ENCODE results near the gene GSG1L.
"Not testable (repeated sequence)": the region's sequence is repeated elsewhere in the genome, so short reads cannot be mapped to it uniquely, and the experiment has no call there.

GSG1L gene

GRCh38 chr16:27951489-27952120, 111.9 kb downstream of the GSG1L start:
- no peak for DNase-seq (ENCODE audit: low read depth in 3 of 3, low spot score in 1 of 3)

- no peak for DNase-seq (ENCODE audit: low read depth in 3 of 3, low spot score in 1 of 3)
Measured at GRCh38 chr16:27950206-27950887, 113.2 kb downstream of the GSG1L start.

- no peak for DNase-seq (ENCODE audit: low read depth in 3 of 3, low spot score in 1 of 3)
Measured at GRCh38 chr16:27947696-27948095, 115.8 kb downstream of the GSG1L start.

GRCh38 chr16:27945233-27945973, 118.1 kb downstream of the GSG1L start:
- DNase-seq (ENCODE audit: low read depth in 3 of 3, low spot score in 1 of 3), result no peak

GRCh38 chr16:27943766-27944165, 119.7 kb downstream of the GSG1L start:
- DNase-seq (ENCODE audit: low read depth in 3 of 3, low spot score in 1 of 3), result no peak

GRCh38 chr16:27942071-27942470, 121.4 kb downstream of the GSG1L start:
- not testable (repeated sequence) for DNase-seq (ENCODE audit: low read depth in 3 of 3, low spot score in 1 of 3)

- DNase-seq (ENCODE audit: low read depth in 3 of 3, low spot score in 1 of 3), result no peak
Measured at GRCh38 chr16:27935076-27935475, 128.4 kb downstream of the GSG1L start.

GRCh38 chr16:27932542-27933135, 130.9 kb downstream of the GSG1L start:
- DNase-seq (ENCODE audit: low read depth in 3 of 3, low spot score in 1 of 3), result no peak

GRCh38 chr16:27929818-27930217, 133.7 kb downstream of the GSG1L start:
- no peak for DNase-seq (ENCODE audit: low read depth in 3 of 3, low spot score in 1 of 3)

GRCh38 chr16:27928542-27928941, 135.0 kb downstream of the GSG1L start:
- no peak for DNase-seq (ENCODE audit: low read depth in 3 of 3, low spot score in 1 of 3)

- no peak for DNase-seq (ENCODE audit: low read depth in 3 of 3, low spot score in 1 of 3)
Measured at GRCh38 chr16:27927266-27927901, 136.1 kb downstream of the GSG1L start.

GRCh38 chr16:27925612-27926011, 137.9 kb downstream of the GSG1L start:
- DNase-seq (ENCODE audit: low read depth in 3 of 3, low spot score in 1 of 3), result no peak

- no peak for DNase-seq (ENCODE audit: low read depth in 3 of 3, low spot score in 1 of 3)
Measured at GRCh38 chr16:27924411-27925118, 138.9 kb downstream of the GSG1L start.

- no peak for DNase-seq (ENCODE audit: low read depth in 3 of 3, low spot score in 1 of 3)
Measured at GRCh38 chr16:27923751-27924150, 139.8 kb downstream of the GSG1L start.

- no peak for DNase-seq (ENCODE audit: low read depth in 3 of 3, low spot score in 1 of 3)
Measured at GRCh38 chr16:27922433-27922832, 141.1 kb downstream of the GSG1L start.

GRCh38 chr16:27921134-27921533, 142.4 kb downstream of the GSG1L start:
- no peak for DNase-seq (ENCODE audit: low read depth in 3 of 3, low spot score in 1 of 3)

GRCh38 chr16:27920391-27920891, 143.1 kb downstream of the GSG1L start:
- DNase-seq (ENCODE audit: low read depth in 3 of 3, low spot score in 1 of 3), result no peak

- DNase-seq (ENCODE audit: low read depth in 3 of 3, low spot score in 1 of 3), result no peak
Measured at GRCh38 chr16:27918755-27919154, 144.8 kb downstream of the GSG1L start.

GRCh38 chr16:27917949-27918348, 145.6 kb downstream of the GSG1L start:
- no peak for DNase-seq (ENCODE audit: low read depth in 3 of 3, low spot score in 1 of 3)

- no peak for DNase-seq (ENCODE audit: low read depth in 3 of 3, low spot score in 1 of 3)
Measured at GRCh38 chr16:27911486-27911885, 152.0 kb downstream of the GSG1L start.

Measured in stimulated activated CD4-positive, alpha-beta T cell treated with anti-CD3 and anti-CD28 coated beads, TNF-alpha, amount 100 ng/mL, for 1 hour (primary cell).